Endodermal cell (in vitro differentiated cells): ENCODE data around the gene KIAA1614. TPM values are rescaled to one million over a fixed set of nuclear protein-coding genes. Genes with fewer than 3 reads are reported as not detected.
A peak's percentile ranks its signal among the peaks of the same experiment; 100 is the strongest.

Experiments used
- DNase-seq: peaks from one replicate; pipeline ENCODE4 v3.0.0-alpha.2; 2017
- H3K27ac ChIP-seq: 2 replicates; pipeline ENCODE4 v1.5.1; 2013; ENCODE audit warnings: mild to moderate bottlenecking, low read depth, low read length, moderate library complexity
- H3K27me3 ChIP-seq: 2 replicates; pipeline ENCODE4 v1.6.1; 2013; ENCODE audit warnings: mild to moderate bottlenecking, low read length, moderate library complexity; ENCODE audit not compliant: insufficient read depth, control insufficient read depth, poor library complexity, severe bottlenecking
- H3K36me3 ChIP-seq: 2 replicates; pipeline ENCODE4 v1.7.0; 2013; ENCODE audit warnings: mild to moderate bottlenecking, low read length, moderate library complexity; ENCODE audit not compliant: control insufficient read depth, insufficient read depth
- H3K4me1 ChIP-seq: one replicate; pipeline ENCODE4 v1.7.0; 2013; ENCODE audit warnings: low read length; ENCODE audit not compliant: control insufficient read depth, insufficient read depth
- H3K4me3 ChIP-seq: 2 replicates; pipeline ENCODE4 v1.5.1; 2013; ENCODE audit warnings: mild to moderate bottlenecking, low read length, moderate library complexity
- H3K9ac ChIP-seq: 2 replicates; pipeline ENCODE4 v1.6.1; 2013; ENCODE audit warnings: mild to moderate bottlenecking, low read length, moderate library complexity; ENCODE audit not compliant: poor library complexity, severe bottlenecking; ENCODE audit errors: extremely low read depth
- H3K9me3 ChIP-seq: 2 replicates; pipeline ENCODE4 v1.6.1; 2013; ENCODE audit warnings: mild to moderate bottlenecking, low read length, moderate library complexity; ENCODE audit not compliant: control insufficient read depth
- H3K27ac Mint-ChIP-seq: 2 replicates; pipeline ENCODE4 v1.8.0; 2020; ENCODE audit warnings: mixed read lengths
- H3K27me3 Mint-ChIP-seq: 2 replicates; pipeline ENCODE4 v1.8.0; 2021; ENCODE audit warnings: mild to moderate bottlenecking, mixed read lengths; ENCODE audit not compliant: insufficient read depth
- H3K36me3 Mint-ChIP-seq: 2 replicates; pipeline ENCODE4 v1.8.0; 2020; ENCODE audit warnings: low read depth, mixed read lengths
- H3K4me1 Mint-ChIP-seq: 2 replicates; pipeline ENCODE4 v1.8.0; 2020; ENCODE audit warnings: mixed read lengths
- H3K4me3 Mint-ChIP-seq: 2 replicates; pipeline ENCODE4 v1.8.0; 2020; ENCODE audit warnings: mild to moderate bottlenecking, moderate library complexity, mixed read lengths
- H3K9me3 Mint-ChIP-seq: 2 replicates; pipeline ENCODE4 v1.8.0; 2020; ENCODE audit warnings: mild to moderate bottlenecking, mixed read lengths
- CTCF ChIP-seq: fragments of 200-600 bp; sonication (generic); conservative IDR thresholded peaks from 2 replicates; pipeline ENCODE4 v1.5.0; 2021; ENCODE audit warnings: antibody characterized with exemption, mild to moderate bottlenecking
- WGBS, 2 experiments: methylation state at CpG; one replicate each; pipeline versions ENCODE4 v1.1.5 to v1.1.7; 2013; ENCODE audit warnings: missing lambda C conversion rate in 2 of 2, mixed read lengths in 1 of 2; ENCODE audit not compliant: insufficient coverage in 1 of 2, insufficient read length in 1 of 2; 5-methylcytosine and 5-hydroxymethylcytosine counted together
- total RNA-seq, 2 donors: library from RNA; stranded (reverse); fragmentation: NEBNext Ultra II Directional in 1 of 2; extraction: Animal tissue kit (Norgen Biotek cat#: 25700) in 1 of 2; gene quantifications; 2 replicates in 1 of 2; 3 replicates in 1 of 2; pipeline ENCODE4 v1.2.1, GENCODE V29; 2021

The KIAA1614 gene
- total RNA-seq, 2 donors from 2014 or later: 3.3 to 5.8 TPM

- no peak for DNase-seq
- Mint-ChIP-seq H3K9me3 (no peaks in the 10 kb centered on the region), H3K4me1 (no peaks in the 10 kb centered on the region), H3K36me3 (peaks cover 17% of the 10 kb centered on the region), H3K27me3 (no peaks in the 10 kb centered on the region), H3K4me3 (no peak overlapping the region), H3K27ac (no peak overlapping the region)
- Histone ChIP-seq H3K36me3 (no peaks in the 10 kb centered on the region), H3K4me3 (no peak overlapping the region), H3K27me3 (no peaks in the 10 kb centered on the region), H3K4me1 (no peaks in the 10 kb centered on the region), H3K9ac (no peak overlapping the region), H3K9me3 (peaks cover 6% of the 10 kb centered on the region), H3K27ac (no peak overlapping the region)
- WGBS, 2 experiments: 93 to 97% methylated on average over 12 of the region's 12 CpGs
- TF ChIP-seq CTCF: no peak
Measured at GRCh38 chr1:180950321-180950720, 37.6 kb downstream of the KIAA1614 start.

- Mint-ChIP-seq H3K36me3 (peaks cover 18% of the 10 kb centered on the region), H3K27ac (no peak overlapping the region), H3K4me3 (no peak overlapping the region), H3K27me3 (no peaks in the 10 kb centered on the region), H3K9me3 (no peaks in the 10 kb centered on the region), H3K4me1 (no peaks in the 10 kb centered on the region)
- H3K9me3 ChIP-seq: peaks cover 6% of the 10 kb centered on the region
- no peak for DNase-seq
- no peak overlapping the region for H3K27ac ChIP-seq
- H3K4me3 ChIP-seq: no peak overlapping the region
- H3K4me1 ChIP-seq: no peaks in the 10 kb centered on the region
- no peaks in the 10 kb centered on the region for H3K36me3 ChIP-seq
- no peaks in the 10 kb centered on the region for H3K27me3 ChIP-seq
- H3K9ac ChIP-seq: no peak overlapping the region
- TF ChIP-seq CTCF: no peak
- 79 to 91% methylated on average over 4 to 11 of the region's 11 CpGs for WGBS, 2 experiments
Measured at GRCh38 chr1:180951186-180951745, 38.6 kb downstream of the KIAA1614 start.

GRCh38 chr1:180951836-180952656, 39.3 kb downstream of the KIAA1614 start:
- peak overlapping the region; percentile 21 for H3K27ac Mint-ChIP-seq
- no peak overlapping the region for H3K4me3 Mint-ChIP-seq
- DNase-seq: no peak

More at GRCh38 chr1:180951836-180952656, 39.3 kb downstream of the KIAA1614 start:
- Histone ChIP-seq H3K9me3 (no peaks in the 10 kb centered on the region), H3K27ac (no peak overlapping the region), H3K36me3 (no peaks in the 10 kb centered on the region), H3K4me1 (no peaks in the 10 kb centered on the region), H3K27me3 (no peaks in the 10 kb centered on the region), H3K9ac (no peak overlapping the region), H3K4me3 (no peak overlapping the region)
- WGBS, 2 experiments: 70 to 84% methylated on average over 2 to 5 of the region's 5 CpGs
- TF ChIP-seq CTCF: no peak
- Mint-ChIP-seq H3K4me1 (no peaks in the 10 kb centered on the region), H3K27me3 (no peaks in the 10 kb centered on the region), H3K9me3 (no peaks in the 10 kb centered on the region), H3K36me3 (peaks cover 13% of the 10 kb centered on the region)
